Epithelial cell of alveolus of lung (primary cell): ENCODE data around the gene MEX3A. TPM values are rescaled to one million over a fixed set of nuclear protein-coding genes. Genes with fewer than 3 reads are reported as not detected.

Experiments used
- total RNA-seq: library from RNA; depleted of rRNA; stranded (reverse); fragments of >200 nt; gene quantifications from 2 replicates; pipeline ENCODE4 v1.2.1, GENCODE V29; 2015

Gene MEX3A, protein sequence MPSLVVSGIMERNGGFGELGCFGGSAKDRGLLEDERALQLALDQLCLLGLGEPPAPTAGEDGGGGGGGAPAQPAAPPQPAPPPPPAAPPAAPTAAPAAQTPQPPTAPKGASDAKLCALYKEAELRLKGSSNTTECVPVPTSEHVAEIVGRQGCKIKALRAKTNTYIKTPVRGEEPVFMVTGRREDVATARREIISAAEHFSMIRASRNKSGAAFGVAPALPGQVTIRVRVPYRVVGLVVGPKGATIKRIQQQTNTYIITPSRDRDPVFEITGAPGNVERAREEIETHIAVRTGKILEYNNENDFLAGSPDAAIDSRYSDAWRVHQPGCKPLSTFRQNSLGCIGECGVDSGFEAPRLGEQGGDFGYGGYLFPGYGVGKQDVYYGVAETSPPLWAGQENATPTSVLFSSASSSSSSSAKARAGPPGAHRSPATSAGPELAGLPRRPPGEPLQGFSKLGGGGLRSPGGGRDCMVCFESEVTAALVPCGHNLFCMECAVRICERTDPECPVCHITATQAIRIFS
- total RNA-seq = 7.0 and 15.8 TPM in 2 replicates

DNA sequence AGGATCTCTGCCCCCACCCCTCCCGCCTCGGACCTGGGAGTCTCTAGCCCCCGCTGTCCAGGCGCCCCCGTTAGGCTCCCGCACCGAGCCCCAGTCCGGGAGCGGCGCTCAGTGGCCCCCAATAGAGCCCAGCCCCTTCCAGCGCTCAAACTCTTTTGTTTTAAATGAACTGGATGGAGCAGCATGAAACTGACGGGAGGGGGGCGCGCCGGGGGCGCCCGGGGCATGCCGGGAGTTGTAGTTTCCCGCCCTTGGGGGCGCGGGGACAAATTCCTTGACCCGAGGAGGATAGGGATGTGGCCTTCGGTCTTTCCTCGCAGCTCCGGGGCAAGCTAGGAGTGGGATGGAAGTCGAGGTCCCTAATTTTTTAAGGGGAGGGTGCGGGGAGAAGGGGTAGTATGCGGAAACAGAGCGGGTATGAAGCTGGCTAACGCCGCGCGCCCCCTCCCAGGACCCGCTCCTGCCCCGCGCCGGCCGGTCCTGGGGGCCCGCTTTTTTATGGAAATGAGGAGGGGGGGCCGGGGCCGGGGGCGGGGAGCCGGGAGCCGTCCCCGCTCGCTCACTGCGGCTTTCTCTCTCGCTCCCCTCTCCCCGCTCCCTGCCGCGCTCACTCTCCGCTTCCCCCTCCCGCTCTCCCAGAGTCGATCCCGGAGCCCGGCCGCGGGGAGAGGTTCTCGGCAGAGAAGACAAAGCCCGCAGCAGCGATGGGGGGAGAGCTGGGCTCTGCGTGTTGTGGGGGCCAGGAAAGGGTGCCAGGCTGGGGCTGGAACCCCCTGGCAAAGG is at the start of gene MEX3A:
TSS of gene MEX3A (minus strand) at position 157 of the 783 bp plus-strand sequence. CDS start 467 bp downstream, outside the sequence.

DNA sequence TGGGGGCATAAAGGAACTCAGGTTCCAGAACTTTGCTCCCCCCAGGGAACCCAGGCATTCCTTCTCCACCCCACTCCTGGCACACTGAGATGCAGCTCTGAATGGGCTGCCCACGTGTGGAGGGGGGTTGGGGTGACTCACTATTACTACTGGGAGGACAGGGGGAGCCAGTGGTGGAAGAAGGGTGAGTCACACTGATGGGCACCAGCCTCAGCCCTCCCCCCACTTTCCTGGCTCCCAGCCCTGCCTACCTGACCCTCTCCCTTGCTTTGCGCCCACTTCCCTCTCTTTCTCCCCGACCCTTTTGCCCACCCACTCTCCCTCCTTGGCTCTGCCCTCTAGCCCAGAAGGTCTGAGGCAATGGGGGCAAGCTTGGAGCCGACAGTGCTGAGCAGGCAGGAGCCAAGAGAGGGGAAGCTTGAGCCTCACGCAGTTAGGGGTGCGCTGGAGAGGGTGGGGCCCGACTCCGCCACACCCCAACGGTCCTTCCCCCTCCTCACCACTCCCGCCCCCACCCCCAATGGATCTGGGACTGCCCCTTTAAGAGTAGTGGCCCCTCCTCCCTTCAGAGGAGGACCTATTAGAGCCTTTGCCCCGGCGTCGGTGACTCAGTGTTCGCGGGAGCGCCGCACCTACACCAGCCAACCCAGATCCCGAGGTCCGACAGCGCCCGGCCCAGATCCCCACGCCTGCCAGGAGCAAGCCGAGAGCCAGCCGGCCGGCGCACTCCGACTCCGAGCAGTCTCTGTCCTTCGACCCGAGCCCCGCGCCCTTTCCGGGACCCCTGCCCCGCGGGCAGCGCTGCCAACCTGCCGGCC is 32.0 kb upstream of the MEX3A start, which contains the start of gene LMNA:
TSS of gene LMNA (plus strand) at position 611 of the 818 bp plus-strand sequence. CDS start 208 bp downstream, outside the sequence.

DNA sequence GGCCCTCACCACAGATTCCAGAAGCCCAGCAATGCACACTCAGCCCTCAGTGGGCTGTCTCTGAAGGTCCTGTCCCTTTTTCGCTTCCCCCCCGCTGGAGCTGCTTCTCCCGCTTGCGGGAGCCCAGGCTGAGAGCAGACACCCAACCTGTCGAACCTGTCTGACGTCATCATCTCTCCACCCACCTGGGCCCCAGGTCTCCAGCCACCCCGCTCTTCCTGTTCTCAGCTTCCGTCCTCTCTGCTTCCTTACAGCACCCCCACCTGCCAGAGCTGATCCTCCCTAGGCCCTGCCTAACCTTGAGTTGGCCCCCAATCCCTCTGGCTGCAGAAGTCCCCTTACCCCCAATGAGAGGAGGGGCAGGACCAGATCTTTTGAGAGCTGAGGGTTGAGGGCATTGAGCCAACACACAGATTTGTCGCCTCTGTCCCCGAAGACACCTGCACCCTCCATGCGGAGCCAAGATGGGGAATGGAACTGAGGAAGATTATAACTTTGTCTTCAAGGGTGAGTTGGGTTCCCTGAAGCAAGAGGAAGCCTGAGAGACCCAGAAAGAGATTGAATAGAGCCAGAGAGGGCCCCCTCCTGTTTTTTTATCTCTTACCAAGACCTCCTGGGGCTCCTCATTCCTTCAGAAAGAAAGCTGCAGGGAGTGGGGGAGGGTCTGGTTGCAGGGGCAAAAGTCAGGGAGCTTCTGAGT is 21.2 kb downstream of the MEX3A start, which contains the start of gene RAB25:
TSS of gene RAB25 (plus strand) at position 224 of the 700 bp plus-strand sequence. CDS start at position 465, 241 bp downstream.

DNA sequence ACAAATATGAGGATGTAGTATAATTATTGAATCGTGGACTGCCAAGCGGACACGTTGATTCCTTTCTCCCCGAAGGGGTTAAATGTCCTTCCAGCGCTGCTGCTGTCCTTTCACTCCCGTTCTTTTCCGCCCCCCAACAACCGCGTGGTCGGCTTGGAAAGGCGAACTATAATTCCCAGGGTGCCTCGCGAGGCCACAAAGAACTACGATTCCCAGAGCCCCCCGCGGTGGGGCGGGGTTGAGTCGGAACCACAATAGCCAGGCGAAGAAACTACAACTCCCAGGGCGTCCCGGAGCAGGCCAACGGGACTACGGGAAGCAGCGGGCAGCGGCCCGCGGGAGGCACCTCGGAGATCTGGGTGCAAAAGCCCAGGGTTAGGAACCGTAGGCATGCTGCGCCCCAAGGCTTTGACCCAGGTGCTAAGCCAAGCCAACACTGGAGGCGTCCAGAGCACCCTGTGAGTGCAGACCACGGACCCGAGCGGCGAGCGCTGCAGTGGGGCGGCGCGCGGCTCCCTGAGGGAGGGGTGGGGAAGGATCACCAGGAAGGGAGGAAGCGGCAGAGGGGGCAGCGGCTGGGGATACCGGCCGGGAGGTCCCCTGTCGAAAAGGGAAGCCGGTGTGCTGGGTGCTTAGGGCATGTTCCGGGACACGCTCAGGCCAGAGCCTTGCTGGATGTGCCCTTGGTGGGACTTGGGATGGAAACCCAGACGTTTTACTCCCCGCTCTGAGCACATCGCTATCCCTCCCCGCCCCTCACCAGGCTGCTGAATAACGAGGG is 27.6 kb downstream of the MEX3A start, which contains the start of gene LAMTOR2:
TSS of gene LAMTOR2 (plus strand) at position 283 of the 781 bp plus-strand sequence. CDS start at position 391, 108 bp downstream.

DNA sequence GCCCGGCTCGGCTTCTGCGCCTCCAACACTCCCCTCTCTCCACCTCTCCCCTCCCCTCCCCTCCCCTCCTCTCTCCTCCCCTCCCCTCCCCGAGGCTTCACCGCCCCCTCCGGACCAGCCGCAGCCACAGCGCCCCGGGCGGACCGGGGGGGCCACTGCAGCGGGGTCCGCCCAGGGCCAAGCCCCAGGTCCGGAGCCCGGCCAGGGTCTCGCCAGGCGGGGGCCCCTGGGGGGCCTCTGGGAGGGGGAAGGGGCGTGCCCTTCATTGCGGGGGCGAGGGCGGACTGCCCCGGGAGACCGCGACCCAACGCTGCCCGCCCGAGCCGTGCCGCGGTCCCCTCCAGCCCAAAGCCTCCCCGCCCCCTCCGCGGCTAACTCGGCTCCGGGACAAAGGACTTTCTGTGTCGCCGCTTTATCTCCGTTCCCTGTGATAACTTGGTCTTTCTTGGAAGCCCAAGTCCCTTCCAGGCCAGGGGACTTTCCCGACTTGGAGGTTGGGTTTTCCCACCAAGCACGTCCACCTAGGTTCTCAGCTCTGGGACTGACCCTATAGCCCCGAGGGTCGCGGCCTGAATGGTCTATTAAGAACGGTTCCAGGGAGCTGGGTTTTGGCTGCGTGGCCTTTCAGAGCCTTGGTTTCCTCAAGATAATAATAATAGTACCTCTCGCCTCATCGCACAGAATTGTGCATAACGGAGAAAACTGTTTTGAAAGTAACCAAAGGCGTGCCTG is 28.3 kb downstream of the MEX3A start, which contains the start of gene UBQLN4:
TSS of gene UBQLN4 (minus strand) at position 31 of the 732 bp plus-strand sequence. CDS start 97 bp downstream, outside the sequence.

Other genes starting within 250 kb of the MEX3A start
- gene GON4L, start 225.3 kb downstream of the MEX3A start, total RNA-seq = 11.6 and 29.6 TPM in 2 replicates
- gene SYT11, start 222.9 kb downstream of the MEX3A start, total RNA-seq = 30.6 and 31.3 TPM in 2 replicates
- gene RIT1, start 171.1 kb downstream of the MEX3A start, total RNA-seq = 23.8 and 27.7 TPM in 2 replicates
- gene KHDC4, start 148.1 kb downstream of the MEX3A start, total RNA-seq = 11.5 and 57.6 TPM in 2 replicates
- gene RXFP4, start 140.8 kb downstream of the MEX3A start, total RNA-seq = not detected in 2 replicates
- 118 and 139 TPM in 2 replicates for gene ARHGEF2, start 103.9 kb downstream of the MEX3A start, total RNA-seq
- gene SSR2, start 61.5 kb downstream of the MEX3A start, total RNA-seq = 558 and 731 TPM in 2 replicates
- gene UBQLN4, start 28.7 kb downstream of the MEX3A start, total RNA-seq = 14.3 and 20.0 TPM in 2 replicates
- 68.6 and 87.1 TPM in 2 replicates for gene LAMTOR2, start 27.7 kb downstream of the MEX3A start, total RNA-seq
- 0.80 and 3.4 TPM in 2 replicates for gene RAB25, start 21.3 kb downstream of the MEX3A start, total RNA-seq
- gene LMNA, start 32.2 kb upstream of the MEX3A start, total RNA-seq = 439 and 479 TPM in 2 replicates
- 0.65 and 0.88 TPM in 2 replicates for gene SEMA4A, start 71.1 kb upstream of the MEX3A start, total RNA-seq
- gene SLC25A44, start 111.6 kb upstream of the MEX3A start, total RNA-seq = 11.6 and 15.2 TPM in 2 replicates
- 53.4 and 80.4 TPM in 2 replicates for gene PMF1, start 130.5 kb upstream of the MEX3A start, total RNA-seq
- gene BGLAP, start 159.7 kb upstream of the MEX3A start, total RNA-seq = 1.2 TPM in 1 of 2 replicates, not detected in the other
- gene PAQR6, start 165.6 kb upstream of the MEX3A start, total RNA-seq = 0.26 and 2.1 TPM in 2 replicates
- gene SMG5, start 200.4 kb upstream of the MEX3A start, total RNA-seq = 36.1 and 46.6 TPM in 2 replicates
- gene TMEM79, start 201.9 kb upstream of the MEX3A start, total RNA-seq = 2.5 and 6.6 TPM in 2 replicates
- gene GLMP, start 213.2 kb upstream of the MEX3A start, total RNA-seq = 82.5 and 103 TPM in 2 replicates
- 5.3 TPM in 1 of 2 replicates, not detected in the other for gene VHLL, start 216.8 kb upstream of the MEX3A start, total RNA-seq